Stimulated activated CD8-positive, alpha-beta memory T cell treated with anti-CD3 and anti-CD28 coated beads, Interleukin-7, amount 100 ng/mL, for 24 hours (primary cell): Measurements from ENCODE around the gene PLCXD1.
"Not testable (repeated sequence)": the region's sequence is repeated elsewhere in the genome, so short reads cannot be mapped to it uniquely, and the experiment has no call there.

ENCODE experiments used
- DNase-seq: peaks from one replicate; pipeline ENCODE4 v3.0.0-alpha.2; 2020; ENCODE audit warnings: low read depth

PLCXD1 gene

GRCh38 chrX:264006-264405, 17.2 kb upstream of the PLCXD1 start:
- not testable (repeated sequence) for DNase-seq

- no peak for DNase-seq
Observed at GRCh38 chrX:264634-265455, 16.3 kb upstream of the PLCXD1 start.

- no peak for DNase-seq
Observed at GRCh38 chrX:265502-265901, 15.7 kb upstream of the PLCXD1 start.

GRCh38 chrX:267771-268261, 13.4 kb upstream of the PLCXD1 start:
- no peak for DNase-seq

GRCh38 chrX:270848-271367, 10.3 kb upstream of the PLCXD1 start:
- no peak for DNase-seq

GRCh38 chrX:274904-275475, 6.2 kb upstream of the PLCXD1 start:
- no peak for DNase-seq

GRCh38 chrX:275476-275966, 5.7 kb upstream of the PLCXD1 start:
- DNase-seq, result no peak

GRCh38 chrX:275967-276580, 5.1 kb upstream of the PLCXD1 start:
- no peak for DNase-seq

- no peak for DNase-seq
Observed at GRCh38 chrX:276581-277201, 4.5 kb upstream of the PLCXD1 start.

GRCh38 chrX:279757-280604, 1.2 kb upstream of the PLCXD1 start:
- not testable (repeated sequence) for DNase-seq

- DNase-seq, result not testable (repeated sequence)
Observed at GRCh38 chrX:280722-281121, 459 bp upstream of the PLCXD1 start.

GRCh38 chrX:282000-282681, 960 bp downstream of the PLCXD1 start:
- DNase-seq, result not testable (repeated sequence)

- peak; percentile 82 for DNase-seq
Observed at GRCh38 chrX:283115-283845, 2.1 kb downstream of the PLCXD1 start.

GRCh38 chrX:285076-285677, 4.0 kb downstream of the PLCXD1 start:
- no peak for DNase-seq

GRCh38 chrX:287670-288069, 6.5 kb downstream of the PLCXD1 start:
- DNase-seq, result no peak

GRCh38 chrX:288561-288991, 7.4 kb downstream of the PLCXD1 start:
- DNase-seq, result no peak

- no peak for DNase-seq
Observed at GRCh38 chrX:290476-291166, 9.4 kb downstream of the PLCXD1 start.

GRCh38 chrX:291411-291901, 10.3 kb downstream of the PLCXD1 start:
- DNase-seq, result no peak
